Aorta (tissue), 5 donors: ENCODE data around the gene RAMAC. TPM values are rescaled to one million over a fixed set of nuclear protein-coding genes. Genes with fewer than 3 reads are reported as not detected.

Source experiments
- ATAC-seq: fragments of 200-7000 bp; cut with Tn5 transposase; one replicate; pipeline ENCODE4 v1.9.1; 2022; ENCODE audit warnings: moderate library complexity; ENCODE audit not compliant: low FRiP score
- DNase-seq, 2 donors: peaks; one replicate each; pipeline ENCODE4 v3.0.0-alpha.2; 2020
- H3K27ac ChIP-seq, 2 donors: one replicate each; pipeline ENCODE4 v1.5.1; 2013; ENCODE audit warnings: low read length in 2 of 2, mild to moderate bottlenecking in 2 of 2, moderate library complexity in 2 of 2, control low read depth in 1 of 2, inconsistent platforms in 1 of 2, low read depth in 1 of 2
- H3K27me3 ChIP-seq, 2 donors: one replicate each; pipeline ENCODE4 v1.6.1; 2013; ENCODE audit warnings: control low read depth in 1 of 2, low read length in 1 of 2, mild to moderate bottlenecking in 1 of 2, moderate library complexity in 1 of 2; ENCODE audit not compliant: insufficient read depth in 2 of 2, control insufficient read depth in 1 of 2
- H3K36me3 ChIP-seq, 2 donors: one replicate each; pipeline ENCODE4 v1.6.1; 2013; ENCODE audit warnings: control low read depth in 1 of 2, low read length in 1 of 2, mild to moderate bottlenecking in 1 of 2; ENCODE audit not compliant: insufficient read depth in 2 of 2, control insufficient read depth in 1 of 2
- H3K4me1 ChIP-seq, 2 donors: one replicate each; pipeline ENCODE4 v1.6.1; 2013; ENCODE audit warnings: low read length in 2 of 2, control low read depth in 1 of 2, mild to moderate bottlenecking in 1 of 2, moderate library complexity in 1 of 2; ENCODE audit not compliant: insufficient read depth in 2 of 2, control insufficient read depth in 1 of 2
- H3K4me3 ChIP-seq, 2 donors: one replicate each; pipeline ENCODE4 v1.5.1; 2013; ENCODE audit warnings: low read length in 2 of 2, control low read depth in 1 of 2, mild to moderate bottlenecking in 1 of 2
- H3K9me3 ChIP-seq: one replicate; pipeline ENCODE4 v1.6.1; 2013; ENCODE audit warnings: mild to moderate bottlenecking, low read length; ENCODE audit not compliant: control insufficient read depth
- WGBS, 2 donors: extraction: QIAGEN DNeasy Blood & Tissue Kit; methylation state at CpG; one replicate each; pipeline ENCODE4 v1.1.7; 2013; 5-methylcytosine and 5-hydroxymethylcytosine counted together
- intact Hi-C, 2 donors: fragments of 100-400 bp; cut with DNase I; formaldehyde crosslinking; loops; one replicate each; pipeline versions ENCODE4 v1.14.2 to v1.15.0; 2022
- polyA plus RNA-seq, 2 donors: library from polyadenylated mRNA; stranded (reverse); fragments of 200-250 nt; gene quantifications; one replicate each; pipeline ENCODE4 v1.2.3, GENCODE V29; 2013
- total RNA-seq, 2 donors: library from RNA; stranded (reverse); fragmentation: NEBNext Ultra II Directional; extraction: Animal tissue kit (Norgen Biotek cat#: 25700); gene quantifications; one replicate each; pipeline ENCODE4 v1.2.1, GENCODE V29; 2021
- donor health status: healthy with polysubstance abuse.
- donor health status: Bipolar disorder and iron deficiency.
- donor health status: DM: no; HTN: no; CAD: no.
- donor health status: DM: no; HTN: no; CAD: no.
- donor health status: DM: yes; HTN: yes; CAD: no.

The RAMAC gene
- total and polyA plus RNA-seq, 4 donors, result 11.5 to 24.3 (median 13.5) TPM

GRCh38 chr15:82945326-82945725 lies 40.7 kb upstream of the RAMAC start:
- WGBS, 2 donors, result 90 to 91% methylated on average over 5 of the region's 5 CpGs
- H3K4me3 ChIP-seq, result no peak overlapping the region
- H3K27me3 ChIP-seq, result no peaks in the 10 kb centered on the region
- no peak overlapping the region for H3K27ac ChIP-seq
- H3K9me3 ChIP-seq, result no peaks in the 10 kb centered on the region
- DNase-seq (no peak), ATAC-seq (no peak)
- H3K36me3 ChIP-seq, result no peaks in the 10 kb centered on the region
- intact Hi-C loops, result no loop called here
- no peaks in the 10 kb centered on the region for H3K4me1 ChIP-seq

GRCh38 chr15:82946155-82946701 lies 39.8 kb upstream of the RAMAC start:
- DNase-seq, result no peak
- no peaks in the 10 kb centered on the region for H3K36me3 ChIP-seq
- no peaks in the 10 kb centered on the region for H3K9me3 ChIP-seq
- H3K27ac ChIP-seq, result no peak overlapping the region
- H3K4me1 ChIP-seq, result no peaks in the 10 kb centered on the region
- 63 to 66% methylated on average over 8 of the region's 8 CpGs for WGBS, 2 donors
- intact Hi-C loops, result no loop called here
- ATAC-seq, result no peak
- H3K4me3 ChIP-seq, result no peak overlapping the region
- no peaks in the 10 kb centered on the region for H3K27me3 ChIP-seq

- no peak overlapping the region for H3K4me3 ChIP-seq
- no peaks in the 10 kb centered on the region for H3K9me3 ChIP-seq
- no peak for DNase-seq
- no peak overlapping the region for H3K27ac ChIP-seq
- WGBS, 2 donors, result 89% methylated on average over 5 of the region's 5 CpGs
- no peaks in the 10 kb centered on the region for H3K4me1 ChIP-seq
- ATAC-seq, result no peak
- intact Hi-C loops, result no loop called here
- H3K36me3 ChIP-seq, result no peaks in the 10 kb centered on the region
- H3K27me3 ChIP-seq, result no peaks in the 10 kb centered on the region
Observed at GRCh38 chr15:82950295-82950694, 35.7 kb upstream of the RAMAC start.

GRCh38 chr15:82950746-82951370 lies 35.2 kb upstream of the RAMAC start:
- H3K4me3 ChIP-seq, result no peak overlapping the region
- intact Hi-C loops, result no loop called here
- H3K27ac ChIP-seq, result no peak overlapping the region
- H3K27me3 ChIP-seq, result no peaks in the 10 kb centered on the region
- H3K36me3 ChIP-seq, result no peaks in the 10 kb centered on the region
- ATAC-seq, result no peak
- no peaks in the 10 kb centered on the region for H3K4me1 ChIP-seq
- no peak for DNase-seq
- no peaks in the 10 kb centered on the region for H3K9me3 ChIP-seq
- WGBS, 2 donors, result 75% methylated on average over 6 of the region's 6 CpGs

GRCh38 chr15:82951472-82952157 lies 34.4 kb upstream of the RAMAC start:
- WGBS, 2 donors, result 46 to 50% methylated on average over 13 of the region's 13 CpGs
- intact Hi-C loops, result no loop called here
- no peak overlapping the region for H3K27ac ChIP-seq
- ATAC-seq, result no peak
- H3K27me3 ChIP-seq, result no peaks in the 10 kb centered on the region
- H3K4me1 ChIP-seq, result no peaks in the 10 kb centered on the region
- H3K36me3 ChIP-seq, result no peaks in the 10 kb centered on the region
- H3K4me3 ChIP-seq, result peak overlapping the region in 1 of 2 donors; percentile 81
- H3K9me3 ChIP-seq, result no peaks in the 10 kb centered on the region
- DNase-seq, result no peak

GRCh38 chr15:82952158-82953081 lies 33.6 kb upstream of the RAMAC start, which contains the start of gene HOMER2:
TSS of gene HOMER2 (minus strand) at chr15:82952720. CDS start at chr15:82952535, 185 bp downstream.
- H3K9me3 ChIP-seq, result no peaks in the 10 kb centered on the region
- 1 to 2% methylated on average over 63 to 119 of the region's 119 CpGs for WGBS, 2 donors
- DNase-seq (peak in 1 of 2 donors; percentile 76), ATAC-seq (no peak)
- H3K36me3 ChIP-seq, result no peaks in the 10 kb centered on the region
- peak within 1 kb of the TSS; percentile 73 to 81 for H3K4me3 ChIP-seq
- H3K27me3 ChIP-seq, result no peaks in the 10 kb centered on the region
- H3K4me1 ChIP-seq, result no peaks in the 10 kb centered on the region
- intact Hi-C loops, result no loop called here
- no peak within 1 kb of the TSS for H3K27ac ChIP-seq

GRCh38 chr15:82958638-82959037 lies 27.4 kb upstream of the RAMAC start:
- Histone ChIP-seq H3K27ac (no peak overlapping the region), H3K36me3 (no peaks in the 10 kb centered on the region), H3K27me3 (no peaks in the 10 kb centered on the region), H3K4me1 (no peaks in the 10 kb centered on the region), H3K4me3 (no peak overlapping the region), H3K9me3 (no peaks in the 10 kb centered on the region)
- DNase-seq (no peak), ATAC-seq (no peak)
- WGBS, 2 donors, result 83 to 89% methylated on average over 1 of the region's 1 CpG
- intact Hi-C loops, result no loop called here

- Histone ChIP-seq H3K36me3 (no peaks in the 10 kb centered on the region), H3K27me3 (no peaks in the 10 kb centered on the region), H3K4me1 (no peaks in the 10 kb centered on the region), H3K27ac (no peak overlapping the region), H3K4me3 (no peak overlapping the region), H3K9me3 (no peaks in the 10 kb centered on the region)
- no peak for DNase-seq
- WGBS, 2 donors, result 92 to 95% methylated on average over 5 of the region's 5 CpGs
- no peak for ATAC-seq
- intact Hi-C loops, result no loop called here
Observed at GRCh38 chr15:82959423-82959822, 26.6 kb upstream of the RAMAC start.
